ENCODE data around the gene TMEM150B.

Gene TMEM150B

GRCh38 chr19:55350620-55351315 is 25.6 kb upstream of the TMEM150B start:
- ATAC-seq (replicated peaks) = no peak
- Mint-ChIP-seq H3K4me1 (peaks cover 14 to 27% of the 10 kb centered on the region in 2 donors), H3K27ac (no peak overlapping the region), H3K36me3 (peaks cover 3 to 5% of the 10 kb centered on the region in 2 donors), H3K4me3 (peak overlapping the region in 1 of 2 donors; percentile 4), H3K9me3 (no peaks in the 10 kb centered on the region), H3K27me3 (peaks cover 41 to 52% of the 10 kb centered on the region in 2 donors)
- DNase-seq = no peak

GRCh38 chr19:55348317-55349034 is 23.3 kb upstream of the TMEM150B start:
- Mint-ChIP-seq H3K4me1 (peaks cover 10 to 18% of the 10 kb centered on the region in 2 donors), H3K4me3 (no peak overlapping the region), H3K9me3 (no peaks in the 10 kb centered on the region), H3K36me3 (peaks cover 16 to 23% of the 10 kb centered on the region in 2 donors), H3K27ac (no peak overlapping the region), H3K27me3 (peaks cover 25 to 32% of the 10 kb centered on the region in 2 donors)
- DNase-seq (no peak), ATAC-seq (replicated peaks) (no peak)

- Mint-ChIP-seq H3K36me3 (peaks cover 21 to 33% of the 10 kb centered on the region in 2 donors), H3K4me3 (no peak overlapping the region), H3K27me3 (peaks cover 16 to 23% of the 10 kb centered on the region in 2 donors), H3K27ac (no peak overlapping the region), H3K4me1 (peaks cover under 1 to 9% of the 10 kb centered on the region in 2 donors), H3K9me3 (no peaks in the 10 kb centered on the region)
- ATAC-seq (replicated peaks) (no peak), DNase-seq (no peak)
These were observed 22.4 kb upstream of the TMEM150B start for GRCh38 chr19:55347442-55348009.

- ATAC-seq (replicated peaks) = no peak
- peaks cover 9 to 16% of the 10 kb centered on the region in 2 donors for H3K27me3 Mint-ChIP-seq
- no peak overlapping the region for H3K4me3 Mint-ChIP-seq
- no peaks in the 10 kb centered on the region for H3K9me3 Mint-ChIP-seq
- H3K4me1 Mint-ChIP-seq = peaks cover 0 to 5% of the 10 kb centered on the region in 2 donors
- H3K27ac Mint-ChIP-seq = no peak overlapping the region
- DNase-seq = no peak
- peaks cover 21 to 36% of the 10 kb centered on the region in 2 donors for H3K36me3 Mint-ChIP-seq
These were observed 21.7 kb upstream of the TMEM150B start for GRCh38 chr19:55346725-55347441.

- no peak overlapping the region for H3K4me3 Mint-ChIP-seq
- ATAC-seq (replicated peaks) (no peak), DNase-seq (no peak)
- H3K4me1 Mint-ChIP-seq = peaks cover 3 to 7% of the 10 kb centered on the region in 2 donors
- H3K27me3 Mint-ChIP-seq = peaks cover 1 to 15% of the 10 kb centered on the region in 2 donors
- H3K27ac Mint-ChIP-seq = no peak overlapping the region
- H3K36me3 Mint-ChIP-seq = peaks cover 24 to 40% of the 10 kb centered on the region in 2 donors
- no peaks in the 10 kb centered on the region for H3K9me3 Mint-ChIP-seq
These were observed 20.9 kb upstream of the TMEM150B start for GRCh38 chr19:55345818-55346724.

- Mint-ChIP-seq H3K36me3 (peaks cover 24 to 40% of the 10 kb centered on the region in 2 donors), H3K4me3 (no peak overlapping the region), H3K9me3 (no peaks in the 10 kb centered on the region), H3K27me3 (peaks cover 5 to 13% of the 10 kb centered on the region in 2 donors), H3K27ac (no peak overlapping the region), H3K4me1 (peaks cover 9 to 15% of the 10 kb centered on the region in 2 donors)
- DNase-seq (no peak), ATAC-seq (replicated peaks) (no peak)
These were observed 20.1 kb upstream of the TMEM150B start for GRCh38 chr19:55345101-55345817.

- Mint-ChIP-seq H3K27me3 (peaks cover 5 to 13% of the 10 kb centered on the region in 2 donors), H3K4me3 (no peak overlapping the region), H3K27ac (no peak overlapping the region), H3K4me1 (peaks cover 11 to 17% of the 10 kb centered on the region in 2 donors), H3K9me3 (no peaks in the 10 kb centered on the region), H3K36me3 (peaks cover 24 to 40% of the 10 kb centered on the region in 2 donors)
- DNase-seq (no peak), ATAC-seq (replicated peaks) (no peak)
These were observed 19.3 kb upstream of the TMEM150B start for GRCh38 chr19:55344444-55344843.

GRCh38 chr19:55341595-55342531 is 16.7 kb upstream of the TMEM150B start:
- DNase-seq (no peak), ATAC-seq (replicated peaks) (no peak)
- Mint-ChIP-seq H3K27ac (no peak overlapping the region), H3K9me3 (no peaks in the 10 kb centered on the region), H3K4me1 (peaks cover 16 to 26% of the 10 kb centered on the region in 2 donors), H3K36me3 (peaks cover 21 to 35% of the 10 kb centered on the region in 2 donors), H3K4me3 (peak overlapping the region in 1 of 2 donors; percentile 64), H3K27me3 (peaks cover 14 to 17% of the 10 kb centered on the region in 2 donors)

- no peak for DNase-seq
- Mint-ChIP-seq H3K36me3 (peaks cover 21 to 35% of the 10 kb centered on the region in 2 donors), H3K27ac (peak overlapping the region; percentile 91), H3K9me3 (no peaks in the 10 kb centered on the region), H3K4me1 (peaks cover 16 to 26% of the 10 kb centered on the region in 2 donors), H3K4me3 (peak overlapping the region; percentile 90 to 94), H3K27me3 (peaks cover 17 to 24% of the 10 kb centered on the region in 2 donors)
- no peak for ATAC-seq (replicated peaks)
These were observed 16.0 kb upstream of the TMEM150B start for GRCh38 chr19:55341171-55341588.

- peak overlapping the region; percentile 91 for H3K27ac Mint-ChIP-seq
- peaks cover 21 to 35% of the 10 kb centered on the region in 2 donors for H3K36me3 Mint-ChIP-seq
- no peak for ATAC-seq (replicated peaks)
- H3K27me3 Mint-ChIP-seq = peaks cover 19 to 25% of the 10 kb centered on the region in 2 donors
- no peaks in the 10 kb centered on the region for H3K9me3 Mint-ChIP-seq
- peaks cover 16 to 26% of the 10 kb centered on the region in 2 donors for H3K4me1 Mint-ChIP-seq
- peak overlapping the region; percentile 90 to 94 for H3K4me3 Mint-ChIP-seq
- DNase-seq = no peak
These were observed 15.6 kb upstream of the TMEM150B start for GRCh38 chr19:55340784-55341147.

GRCh38 chr19:55339889-55340783 is 15.0 kb upstream of the TMEM150B start:
- H3K4me3 Mint-ChIP-seq = peak overlapping the region; percentile 90 to 94
- H3K4me1 Mint-ChIP-seq = peaks cover 16 to 26% of the 10 kb centered on the region in 2 donors
- ATAC-seq (replicated peaks) (no peak), DNase-seq (no peak)
- H3K9me3 Mint-ChIP-seq = no peaks in the 10 kb centered on the region
- peaks cover 20 to 31% of the 10 kb centered on the region in 2 donors for H3K27me3 Mint-ChIP-seq
- H3K27ac Mint-ChIP-seq = peak overlapping the region; percentile 91
- peaks cover 21 to 29% of the 10 kb centered on the region in 2 donors for H3K36me3 Mint-ChIP-seq

Measured in stimulated activated naive B cell treated with anti-CD40 and anti-IgM and Interleukin-4, amounts not matched to agents 10 μg/mL and 1 μg/mL and 100 μg/mL, for 72 hours (primary cell).